Panc1 (cell line): ENCODE measurements around the gene ARHGAP11B. TPM values are rescaled to one million over a fixed set of nuclear protein-coding genes. Genes with fewer than 3 reads are reported as not detected.
"Not testable (repeated sequence)": the region's sequence is repeated elsewhere in the genome, so short reads cannot be mapped to it uniquely, and the experiment has no call there.

Experiments used
- ATAC-seq: fragments of 200-7000 bp; cut with Tn5 transposase; 2 replicates; pipeline ENCODE4 v1.9.1; 2020; ENCODE audit warnings: mild to moderate bottlenecking, moderate library complexity
- BruUV-seq: library from RNA; stranded (reverse); fragments of 400-500 nt; replicated peaks from 2 replicates; lab custom pipeline; 2021; lab: Mats Ljungman, UMichigan
- CTCF ChIA-PET: fragments of 300-600 bp; sonication (Branson Sonifier 250); formaldehyde crosslinking; loops from one replicate; lab custom pipeline; 2022; ENCODE audit warnings: antibody characterized with exemption; lab: Charles Lee
- POLR2A ChIA-PET: fragments of 300-600 bp; sonication (Branson Sonifier 250); formaldehyde crosslinking; loops from one replicate; lab custom pipeline; 2022; ENCODE audit warnings: antibody characterized with exemption; lab: Charles Lee
- DNase-seq: peaks from one replicate; pipeline ENCODE4 v3.0.0-alpha.2; 2010; ENCODE audit warnings: low read depth, low spot score
- H3K27ac ChIP-seq: 2 replicates; pipeline ENCODE4 v1.5.1; 2011; ENCODE audit warnings: mild to moderate bottlenecking, low read length, inconsistent platforms
- H3K27me3 ChIP-seq: fragments of 200-500 bp; sonication (Bioruptor generic); 2 replicates; pipeline ENCODE4 v1.6.0; 2014; ENCODE audit warnings: low read length, inconsistent platforms; ENCODE audit not compliant: control insufficient read depth, insufficient read depth
- H3K36me3 ChIP-seq: fragments of 200-500 bp; sonication (Bioruptor generic); 2 replicates; pipeline ENCODE4 v1.5.1; 2014; ENCODE audit warnings: inconsistent platforms, mild to moderate bottlenecking, low read length, moderate library complexity; ENCODE audit not compliant: control insufficient read depth, insufficient read depth
- H3K4me1 ChIP-seq: 2 replicates; pipeline ENCODE4 v1.5.1; 2011; ENCODE audit warnings: inconsistent platforms, mild to moderate bottlenecking, low read length, moderate library complexity; ENCODE audit not compliant: control insufficient read depth, insufficient read depth
- H3K4me3 ChIP-seq, 2 experiments: 2 replicates each; pipeline ENCODE4 v1.5.1; 2011 to 2012; ENCODE audit warnings: low read depth in 2 of 2, low read length in 2 of 2, mild to moderate bottlenecking in 2 of 2, inconsistent platforms in 1 of 2, moderate library complexity in 1 of 2
- H3K9me3 ChIP-seq: fragments of 200-500 bp; sonication (Bioruptor generic); 2 replicates; pipeline ENCODE4 v1.5.1; 2014; ENCODE audit warnings: low read depth, mild to moderate bottlenecking, inconsistent platforms, low read length, moderate library complexity; ENCODE audit not compliant: control insufficient read depth, insufficient read depth
- in situ Hi-C: cut with HindIII; loops from 2 replicates; pipeline ENCODE4 v1.10.0; 2016; ENCODE audit warnings: low sequenced_read_pairs, low pct_unique_long_range_greater_than_20kb
- intact Hi-C: fragments of 100-400 bp; cut with micrococcal nuclease; formaldehyde crosslinking; loops from one replicate; pipeline ENCODE4 v1.10.0; 2022; ENCODE audit not compliant: unreplicated experiment
- total RNA-seq: library from RNA; stranded (reverse); gene quantifications from one replicate; pipeline ENCODE4 v1.2.1, GENCODE V29; 2021; ENCODE audit not compliant: unreplicated experiment

Gene ARHGAP11B

GRCh38 chr15:30680997-30681396, 55.1 kb downstream of the ARHGAP11B start:
- CTCF ChIA-PET, H3K27me3 ChIP-seq, POLR2A ChIA-PET, intact Hi-C loops, ATAC-seq, BruUV-seq, H3K4me3 ChIP-seq, H3K36me3 ChIP-seq, DNase-seq, H3K4me1 ChIP-seq, H3K9me3 ChIP-seq, in situ Hi-C loops, H3K27ac ChIP-seq: not testable (repeated sequence)

GRCh38 chr15:30685709-30686285, 59.9 kb downstream of the ARHGAP11B start:
- CTCF ChIA-PET, H3K4me3 ChIP-seq, H3K4me1 ChIP-seq, DNase-seq, POLR2A ChIA-PET, H3K36me3 ChIP-seq, H3K27me3 ChIP-seq, in situ Hi-C loops, ATAC-seq, H3K27ac ChIP-seq, intact Hi-C loops, H3K9me3 ChIP-seq: not testable (repeated sequence)
- BruUV-seq, result TSS peak; percentile 16

GRCh38 chr15:30686651-30687050, 60.7 kb downstream of the ARHGAP11B start:
- H3K9me3 ChIP-seq, ATAC-seq, H3K4me1 ChIP-seq, intact Hi-C loops, in situ Hi-C loops, H3K4me3 ChIP-seq, POLR2A ChIA-PET, H3K27ac ChIP-seq, H3K27me3 ChIP-seq, H3K36me3 ChIP-seq, DNase-seq, BruUV-seq, CTCF ChIA-PET: not testable (repeated sequence)

Other genes with a start within 250 kb of the ARHGAP11B start
- 11.5 TPM for gene CHRFAM7A, start 232.6 kb upstream of the ARHGAP11B start, total RNA-seq
- 0.80 TPM for gene GOLGA8R, start 211.9 kb upstream of the ARHGAP11B start, total RNA-seq
- 1.1 TPM for gene GOLGA8Q, start 74.1 kb upstream of the ARHGAP11B start, total RNA-seq
- gene GOLGA8H, start 22.1 kb upstream of the ARHGAP11B start, total RNA-seq, result 1.5 TPM